Sigmoid colon (tissue), 4 donors: ENCODE measurements around the gene NGF.

Experiments used
- CTCF ChIP-seq, 4 experiments: fragments of 450-650 bp in 3 of 4; fragments of 200-600 bp in 1 of 4; IDR thresholded peaks; one replicate each; pipeline ENCODE4 v1.5.1; 2016 to 2019; ENCODE audit warnings: antibody characterized with exemption in 4 of 4, mild to moderate bottlenecking in 3 of 4, moderate library complexity in 2 of 4
- EP300 ChIP-seq, 4 donors: sonication (generic); formaldehyde crosslinking; IDR thresholded peaks; one replicate each; pipeline ENCODE4 v1.6.1; 2017; ENCODE audit warnings: antibody characterized with exemption in 4 of 4
- POLR2A ChIP-seq, 2 donors: fragments of 450-650 bp; IDR thresholded peaks; one replicate each; pipeline ENCODE4 v1.6.1; 2016; ENCODE audit warnings: antibody characterized with exemption in 2 of 2, mild to moderate bottlenecking in 2 of 2, moderate library complexity in 2 of 2
- POLR2AphosphoS5 ChIP-seq, 4 donors: sonication (generic); formaldehyde crosslinking; IDR thresholded peaks; one replicate each; pipeline ENCODE4 v1.6.1; 2017; ENCODE audit warnings: antibody characterized with exemption in 4 of 4

- TF ChIP-seq CTCF (IDR thresholded peaks at IDR 0.05), result no peak
- no peak for TF ChIP-seq EP300 (IDR thresholded peaks at IDR 0.05)
- no peak for TF ChIP-seq POLR2A (IDR thresholded peaks at IDR 0.05)
- no peak for TF ChIP-seq POLR2AphosphoS5 (IDR thresholded peaks at IDR 0.05)
Observed at GRCh38 chr1:115301438-115302020, 36.5 kb downstream of the NGF start.
